ENCODE measurements around the gene GPR84. TPM values are rescaled to one million over a fixed set of nuclear protein-coding genes. Genes with fewer than 3 reads are reported as not detected.

The GPR84 gene
- total and polyA plus RNA-seq, 9 of the 15 experiments (the other 6 are each of a cell fraction or from before 2014, with no cell fraction given), result 0.07 to 0.18 (median 0.11) TPM; not detected in 5

GRCh38 chr12:54324617-54325441 is 39.5 kb downstream of the GPR84 start, which contains the start of gene COPZ1 (continued):
- TF ChIP-seq NELFE (IDR thresholded peaks at IDR 0.05; ENCODE audit: insufficient read depth, insufficient read length) (no peak), ZNF134 (CRISPR knock-in tag; conservative IDR thresholded peaks at IDR 0.05) (no peak), SPI1 (IDR thresholded peaks at IDR 0.05; ENCODE audit: borderline replicate concordance, low read depth, low read length) (no peak), POLR2B (IDR thresholded peaks at IDR 0.05; ENCODE audit: low read depth, partially characterized antibody) (peak; percentile 93), CREBBP (IDR thresholded peaks at IDR 0.05; ENCODE audit: low read depth, low read length) (no peak), EWSR1 (IDR thresholded peaks at IDR 0.05; ENCODE audit: borderline replicate concordance, low read depth, partially characterized antibody) (no peak), GATAD2A (IDR thresholded peaks at IDR 0.05) (no peak), FOXM1 (IDR thresholded peaks at IDR 0.05; ENCODE audit: low read depth) (peak; percentile 47), FOXM1 (CRISPR knock-in tag; IDR thresholded peaks at IDR 0.05; ENCODE audit: low read depth) (no peak), RFX5 (IDR thresholded peaks at IDR 0.05; ENCODE audit: low read depth, low read length) (no peak), TCF7 (IDR thresholded peaks at IDR 0.05; ENCODE audit: borderline replicate concordance) (no peak), ZNF23 (CRISPR knock-in tag; IDR thresholded peaks at IDR 0.05) (peak; percentile 43; the same call in 1 of the 2 replicates), ZNF311 (CRISPR knock-in tag; IDR thresholded peaks at IDR 0.05) (no peak), TSC22D4 (tag; IDR thresholded peaks at IDR 0.05) (no peak), NCOA2 (IDR thresholded peaks at IDR 0.05; ENCODE audit: partially characterized antibody in 2 of 2) (no peak), ZNF407 (IDR thresholded peaks at IDR 0.05; ENCODE audit: low read depth) (no peak), ZNF444 (CRISPR knock-in tag; IDR thresholded peaks at IDR 0.05) (no peak), RBFOX2 (IDR thresholded peaks at IDR 0.05; ENCODE audit: low read depth, low read length) (peak; percentile 91), TFAM (CRISPR knock-in tag; conservative IDR thresholded peaks at IDR 0.05) (no peak), NFYB (IDR thresholded peaks at IDR 0.05; ENCODE audit: extremely low read depth, insufficient read length) (peak; percentile 94), SMAD1 (IDR thresholded peaks at IDR 0.05; ENCODE audit: low read depth, low read length, partially characterized antibody) (peak; percentile 85), ZNF785 (CRISPR knock-in tag; IDR thresholded peaks at IDR 0.05) (no peak), ZSCAN29 (IDR thresholded peaks at IDR 0.05) (peak; percentile 63; the same call in 1 of the 2 replicates), MAFF (IDR thresholded peaks at IDR 0.05; ENCODE audit: low read length) (no peak; the same call in 1 of the 2 replicates)

Measured in K562 (cell line).